ENCODE measurements around the gene SCN1A. TPM values are rescaled to one million over a fixed set of nuclear protein-coding genes. Genes with fewer than 3 reads are reported as not detected.

Gene SCN1A
- total and polyA plus RNA-seq, 2 donors (not counting 3 experiments of a cell fraction or from before 2014, with no cell fraction given) = not detected

DNA sequence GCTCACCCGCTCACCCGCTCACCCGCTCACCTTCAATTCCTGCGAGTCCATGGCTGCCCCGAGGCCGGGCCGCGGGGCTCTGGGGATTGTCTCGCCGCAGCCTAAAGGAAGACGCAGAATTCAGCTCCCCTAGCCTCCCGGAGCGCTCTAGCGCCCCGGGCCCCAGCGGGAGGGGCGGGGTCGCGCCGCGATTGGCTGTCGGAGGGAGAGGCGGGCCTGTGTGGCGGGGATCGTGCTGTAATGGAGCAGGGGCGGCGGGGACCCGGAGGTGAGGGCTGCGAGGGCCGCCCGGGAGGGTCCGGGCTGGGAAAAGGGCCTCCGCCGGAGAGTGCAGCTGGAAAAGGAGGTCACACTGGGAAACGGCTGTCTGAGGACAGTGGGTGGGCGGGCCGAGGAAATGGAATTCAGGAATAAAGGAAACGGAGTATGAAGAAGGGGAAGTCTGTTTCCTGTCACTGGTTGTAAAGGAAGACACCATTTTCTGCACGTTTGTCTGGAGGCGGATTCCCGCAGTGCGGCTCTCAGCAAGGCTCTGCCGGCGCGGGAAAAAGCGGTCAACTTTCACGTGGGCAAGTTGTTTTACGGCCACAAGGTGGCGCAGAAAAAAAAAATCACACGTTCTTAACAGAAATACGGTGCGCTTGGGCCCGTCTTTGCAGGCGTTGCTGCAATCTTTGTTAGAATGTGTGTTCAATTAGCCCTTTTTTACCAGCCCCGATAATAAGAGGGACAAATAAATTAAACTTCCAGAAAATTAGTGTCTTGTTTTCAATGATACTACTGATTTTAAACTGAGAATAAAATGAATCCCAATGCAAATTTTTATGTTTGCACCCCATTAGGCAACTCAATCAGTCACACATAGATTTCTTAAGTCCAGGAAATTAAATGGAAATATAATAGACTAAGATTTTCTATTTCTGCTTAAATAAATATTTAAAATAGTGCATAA is 173.9 kb downstream of the SCN1A start, which contains the start of gene TTC21B:
Gene TTC21B, minus strand, starts transcription at position 122 of the 952 bp plus-strand sequence. Its CDS starts 71 bp downstream, at position 51.
- TF ChIP-seq, protein P1, sequence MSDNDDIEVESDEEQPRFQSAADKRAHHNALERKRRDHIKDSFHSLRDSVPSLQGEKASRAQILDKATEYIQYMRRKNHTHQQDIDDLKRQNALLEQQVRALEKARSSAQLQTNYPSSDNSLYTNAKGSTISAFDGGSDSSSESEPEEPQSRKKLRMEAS (IDR thresholded peaks at IDR 0.05; ENCODE audit: insufficient read depth, insufficient read length) = peak; percentile 73
- TF ChIP-seq, protein P2, sequence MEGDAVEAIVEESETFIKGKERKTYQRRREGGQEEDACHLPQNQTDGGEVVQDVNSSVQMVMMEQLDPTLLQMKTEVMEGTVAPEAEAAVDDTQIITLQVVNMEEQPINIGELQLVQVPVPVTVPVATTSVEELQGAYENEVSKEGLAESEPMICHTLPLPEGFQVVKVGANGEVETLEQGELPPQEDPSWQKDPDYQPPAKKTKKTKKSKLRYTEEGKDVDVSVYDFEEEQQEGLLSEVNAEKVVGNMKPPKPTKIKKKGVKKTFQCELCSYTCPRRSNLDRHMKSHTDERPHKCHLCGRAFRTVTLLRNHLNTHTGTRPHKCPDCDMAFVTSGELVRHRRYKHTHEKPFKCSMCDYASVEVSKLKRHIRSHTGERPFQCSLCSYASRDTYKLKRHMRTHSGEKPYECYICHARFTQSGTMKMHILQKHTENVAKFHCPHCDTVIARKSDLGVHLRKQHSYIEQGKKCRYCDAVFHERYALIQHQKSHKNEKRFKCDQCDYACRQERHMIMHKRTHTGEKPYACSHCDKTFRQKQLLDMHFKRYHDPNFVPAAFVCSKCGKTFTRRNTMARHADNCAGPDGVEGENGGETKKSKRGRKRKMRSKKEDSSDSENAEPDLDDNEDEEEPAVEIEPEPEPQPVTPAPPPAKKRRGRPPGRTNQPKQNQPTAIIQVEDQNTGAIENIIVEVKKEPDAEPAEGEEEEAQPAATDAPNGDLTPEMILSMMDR (IDR thresholded peaks at IDR 0.05; ENCODE audit: extremely low read depth in 1 of 2, insufficient read depth in 1 of 2, low read depth in 1 of 2, low read length in 2 of 2) = peak; percentile 76 to 78
- TF ChIP-seq POLR2A (IDR thresholded peaks at IDR 0.05; ENCODE audit: low read depth, low read length) (peak; percentile 75), GATA2 (IDR thresholded peaks at IDR 0.05; ENCODE audit: insufficient read depth, insufficient read length, low read depth, low read length) (no peak)
- peak within 1 kb of the TSS; percentile 81 for H3K27ac ChIP-seq (ENCODE audit: insufficient read depth, low read depth, low read length)
- peak within 1 kb of the TSS; percentile 63 for H2AFZ ChIP-seq (ENCODE audit: low read depth, low read length)
- H3K36me3 ChIP-seq (ENCODE audit: control insufficient read depth in 2 of 2, extremely low read depth in 1 of 2, insufficient read depth in 2 of 2, low read length in 2 of 2) = peaks cover 0 to 2% of the 10 kb centered on the region in 2 experiments
- DNase-seq (ENCODE audit: low read depth, low spot score) (peak; percentile 97), FAIRE-seq (peak; percentile 92)
- intact Hi-C loops (cut with micrococcal nuclease) = loop anchor here (1.0 to 5.0 kb wide), 9 partner anchors 45 to 553 kb away; partner anchors contain the start of gene SCN1A
- H3K79me2 ChIP-seq (ENCODE audit: control insufficient read depth, insufficient read depth, low read length) = peaks cover 26% of the 10 kb centered on the region
- H3K9me3 ChIP-seq (replicated peaks; ENCODE audit: control insufficient read depth, insufficient read depth, low read length) = no peaks in the 10 kb centered on the region
- CTCF ChIA-PET = interaction anchor here (0.6 to 5.9 kb wide), 28 partner anchors 9 to 468 kb away, joined by 3 to 193 read pairs (median 4); partner anchors contain the start of gene SCN1A
- POLR2A ChIA-PET = interaction anchor here (0.6 to 1.9 kb wide), 3 partner anchors 174 to 1403 kb away, joined by 3 to 14 read pairs (median 4); partner anchors contain the start of gene SCN1A
- peak within 1 kb of the TSS; percentile 96 for H3K4me2 ChIP-seq (ENCODE audit: insufficient read depth, low read length)
- H3K9ac ChIP-seq (replicated peaks; ENCODE audit: extremely low read depth, insufficient read depth, low read length) = peak within 1 kb of the TSS; percentile 92
- H3K4me3 ChIP-seq (replicated peaks in 1 of 3; ENCODE audit: insufficient read depth in 1 of 3, low read depth in 1 of 3, low read length in 3 of 3) = peak within 1 kb of the TSS; percentile 60 to 99 (median 93)
- no peaks in the 10 kb centered on the region for H4K20me1 ChIP-seq (replicated peaks; ENCODE audit: control insufficient read depth, extremely low read depth, insufficient read depth, low read length)
- dilution Hi-C loops (cut with MboI; ENCODE audit: extremely low pct_ligation_motif_present, low sequenced_read_pairs) = no loop called here
- H3K9me1 ChIP-seq (replicated peaks; ENCODE audit: control insufficient read depth, extremely low read depth, insufficient read depth, low read length) = no peaks in the 10 kb centered on the region
- BruUV-seq (replicated peaks) = no TSS peak
- H3K27me3 ChIP-seq (ENCODE audit: control insufficient read depth in 2 of 2, insufficient read depth in 2 of 2, low read length in 2 of 2) = no peaks in the 10 kb centered on the region
- peaks cover 17% of the 10 kb centered on the region for H3K4me1 ChIP-seq (ENCODE audit: control insufficient read depth, extremely low read depth, insufficient read depth, low read length)

Measured in endothelial cell of umbilical vein (primary cell).